Panc1 (cell line): ENCODE measurements around the gene ZDHHC4.

ENCODE experiments used
- POLR2AphosphoS5 ChIP-seq: IDR thresholded peaks from 2 replicates; pipeline ENCODE4 v1.6.1; 2012; ENCODE audit warnings: mild to moderate bottlenecking, low read depth, low read length, moderate library complexity
- SIN3A ChIP-seq: IDR thresholded peaks from 2 replicates; pipeline ENCODE4 v1.6.1; 2012; ENCODE audit warnings: low read depth, mild to moderate bottlenecking, low read length, moderate library complexity, borderline replicate concordance; ENCODE audit not compliant: insufficient read depth
- TCF7L2 ChIP-seq: IDR thresholded peaks from 2 replicates; pipeline ENCODE4 v1.6.1; 2011; ENCODE audit warnings: mild to moderate bottlenecking, low read depth, low read length, inconsistent platforms
- TF ChIP-seq, protein P1 (sequence below): fragments of 450-650 bp; IDR thresholded peaks from 2 replicates; pipeline ENCODE4 v1.5.1; 2017; ENCODE audit warnings: mild to moderate bottlenecking
- TF ChIP-seq, protein P2 (sequence below), 2 experiments: IDR thresholded peaks; 2 replicates each; pipeline ENCODE4 v1.6.1; 2011 to 2012; ENCODE audit warnings: low read depth in 2 of 2, control low read depth in 1 of 2, low read length in 1 of 2, mild to moderate bottlenecking in 1 of 2, moderate library complexity in 1 of 2; ENCODE audit not compliant: insufficient read depth in 1 of 2

DNA sequence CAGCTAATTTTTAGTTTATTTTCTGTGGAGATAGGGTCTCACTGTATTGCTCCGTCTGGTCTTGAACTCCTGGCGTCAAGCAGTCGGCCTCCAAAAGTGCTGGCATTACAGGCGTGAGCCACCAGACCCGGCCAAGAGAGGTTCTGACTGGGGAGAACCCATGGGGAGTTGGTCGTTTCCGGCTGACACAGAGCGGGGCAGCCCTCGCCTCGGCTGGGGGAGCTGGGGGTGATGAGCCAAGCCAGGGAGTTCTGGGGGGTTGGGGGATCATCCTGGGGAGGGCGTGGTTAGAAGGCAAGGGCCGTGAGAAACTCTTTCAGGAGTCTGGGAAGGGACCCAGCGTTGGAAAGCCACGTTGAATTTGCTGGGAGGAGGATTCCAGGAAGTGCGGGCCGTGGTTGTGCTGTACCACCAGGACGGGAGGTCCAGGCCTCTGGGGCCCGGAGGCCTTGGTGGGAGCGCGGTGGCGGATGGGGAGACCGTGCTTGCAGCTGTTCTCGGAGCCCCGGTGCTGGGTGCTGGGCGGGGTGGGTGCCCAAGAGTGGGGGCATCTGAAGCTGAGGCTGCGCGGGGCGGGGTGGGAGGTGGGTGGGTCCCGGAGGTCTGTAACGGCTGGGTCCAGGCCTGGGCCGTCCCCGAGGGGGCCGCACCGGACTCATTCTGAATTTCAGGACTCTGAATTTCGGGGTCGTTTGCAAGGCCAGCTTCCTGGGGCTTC lies 29.8 kb downstream of the ZDHHC4 start:
- TF ChIP-seq, protein P1, sequence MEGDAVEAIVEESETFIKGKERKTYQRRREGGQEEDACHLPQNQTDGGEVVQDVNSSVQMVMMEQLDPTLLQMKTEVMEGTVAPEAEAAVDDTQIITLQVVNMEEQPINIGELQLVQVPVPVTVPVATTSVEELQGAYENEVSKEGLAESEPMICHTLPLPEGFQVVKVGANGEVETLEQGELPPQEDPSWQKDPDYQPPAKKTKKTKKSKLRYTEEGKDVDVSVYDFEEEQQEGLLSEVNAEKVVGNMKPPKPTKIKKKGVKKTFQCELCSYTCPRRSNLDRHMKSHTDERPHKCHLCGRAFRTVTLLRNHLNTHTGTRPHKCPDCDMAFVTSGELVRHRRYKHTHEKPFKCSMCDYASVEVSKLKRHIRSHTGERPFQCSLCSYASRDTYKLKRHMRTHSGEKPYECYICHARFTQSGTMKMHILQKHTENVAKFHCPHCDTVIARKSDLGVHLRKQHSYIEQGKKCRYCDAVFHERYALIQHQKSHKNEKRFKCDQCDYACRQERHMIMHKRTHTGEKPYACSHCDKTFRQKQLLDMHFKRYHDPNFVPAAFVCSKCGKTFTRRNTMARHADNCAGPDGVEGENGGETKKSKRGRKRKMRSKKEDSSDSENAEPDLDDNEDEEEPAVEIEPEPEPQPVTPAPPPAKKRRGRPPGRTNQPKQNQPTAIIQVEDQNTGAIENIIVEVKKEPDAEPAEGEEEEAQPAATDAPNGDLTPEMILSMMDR: no peak
- TF ChIP-seq, protein P2, sequence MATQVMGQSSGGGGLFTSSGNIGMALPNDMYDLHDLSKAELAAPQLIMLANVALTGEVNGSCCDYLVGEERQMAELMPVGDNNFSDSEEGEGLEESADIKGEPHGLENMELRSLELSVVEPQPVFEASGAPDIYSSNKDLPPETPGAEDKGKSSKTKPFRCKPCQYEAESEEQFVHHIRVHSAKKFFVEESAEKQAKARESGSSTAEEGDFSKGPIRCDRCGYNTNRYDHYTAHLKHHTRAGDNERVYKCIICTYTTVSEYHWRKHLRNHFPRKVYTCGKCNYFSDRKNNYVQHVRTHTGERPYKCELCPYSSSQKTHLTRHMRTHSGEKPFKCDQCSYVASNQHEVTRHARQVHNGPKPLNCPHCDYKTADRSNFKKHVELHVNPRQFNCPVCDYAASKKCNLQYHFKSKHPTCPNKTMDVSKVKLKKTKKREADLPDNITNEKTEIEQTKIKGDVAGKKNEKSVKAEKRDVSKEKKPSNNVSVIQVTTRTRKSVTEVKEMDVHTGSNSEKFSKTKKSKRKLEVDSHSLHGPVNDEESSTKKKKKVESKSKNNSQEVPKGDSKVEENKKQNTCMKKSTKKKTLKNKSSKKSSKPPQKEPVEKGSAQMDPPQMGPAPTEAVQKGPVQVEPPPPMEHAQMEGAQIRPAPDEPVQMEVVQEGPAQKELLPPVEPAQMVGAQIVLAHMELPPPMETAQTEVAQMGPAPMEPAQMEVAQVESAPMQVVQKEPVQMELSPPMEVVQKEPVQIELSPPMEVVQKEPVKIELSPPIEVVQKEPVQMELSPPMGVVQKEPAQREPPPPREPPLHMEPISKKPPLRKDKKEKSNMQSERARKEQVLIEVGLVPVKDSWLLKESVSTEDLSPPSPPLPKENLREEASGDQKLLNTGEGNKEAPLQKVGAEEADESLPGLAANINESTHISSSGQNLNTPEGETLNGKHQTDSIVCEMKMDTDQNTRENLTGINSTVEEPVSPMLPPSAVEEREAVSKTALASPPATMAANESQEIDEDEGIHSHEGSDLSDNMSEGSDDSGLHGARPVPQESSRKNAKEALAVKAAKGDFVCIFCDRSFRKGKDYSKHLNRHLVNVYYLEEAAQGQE (IDR thresholded peaks at IDR 0.05; ENCODE audit: insufficient read depth in 1 of 2, low read depth in 2 of 2, low read length in 1 of 2): no peak
- no peak for TF ChIP-seq TCF7L2
- TF ChIP-seq POLR2AphosphoS5: no peak
- no peak for TF ChIP-seq SIN3A
